ENCODE results near the gene DLX3.

DNA sequence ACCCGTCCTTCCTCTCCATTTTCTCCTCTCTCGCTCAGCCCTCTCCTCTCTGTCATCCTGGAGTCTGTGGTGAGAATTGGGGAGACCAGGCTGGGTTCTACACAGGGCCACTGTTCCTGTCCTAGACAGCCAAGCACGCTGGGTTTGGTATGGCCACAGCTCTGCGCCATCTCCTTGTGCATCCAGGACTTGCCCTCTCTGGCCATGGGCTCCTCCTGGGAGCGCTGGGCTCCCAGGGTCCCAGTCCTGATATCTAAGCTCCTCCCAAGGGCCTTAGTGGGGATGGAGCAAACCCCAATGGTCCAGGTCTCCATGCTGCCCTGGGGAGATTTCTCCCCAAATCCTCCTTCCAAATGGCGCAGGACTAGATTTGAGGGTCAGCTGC is 33.7 kb upstream of the DLX3 start:
- no peak for TF ChIP-seq EZH2 (IDR thresholded peaks at IDR 0.05; ENCODE audit: borderline replicate concordance, low read depth, low read length, severe bottlenecking)
- TF ChIP-seq, protein P1, sequence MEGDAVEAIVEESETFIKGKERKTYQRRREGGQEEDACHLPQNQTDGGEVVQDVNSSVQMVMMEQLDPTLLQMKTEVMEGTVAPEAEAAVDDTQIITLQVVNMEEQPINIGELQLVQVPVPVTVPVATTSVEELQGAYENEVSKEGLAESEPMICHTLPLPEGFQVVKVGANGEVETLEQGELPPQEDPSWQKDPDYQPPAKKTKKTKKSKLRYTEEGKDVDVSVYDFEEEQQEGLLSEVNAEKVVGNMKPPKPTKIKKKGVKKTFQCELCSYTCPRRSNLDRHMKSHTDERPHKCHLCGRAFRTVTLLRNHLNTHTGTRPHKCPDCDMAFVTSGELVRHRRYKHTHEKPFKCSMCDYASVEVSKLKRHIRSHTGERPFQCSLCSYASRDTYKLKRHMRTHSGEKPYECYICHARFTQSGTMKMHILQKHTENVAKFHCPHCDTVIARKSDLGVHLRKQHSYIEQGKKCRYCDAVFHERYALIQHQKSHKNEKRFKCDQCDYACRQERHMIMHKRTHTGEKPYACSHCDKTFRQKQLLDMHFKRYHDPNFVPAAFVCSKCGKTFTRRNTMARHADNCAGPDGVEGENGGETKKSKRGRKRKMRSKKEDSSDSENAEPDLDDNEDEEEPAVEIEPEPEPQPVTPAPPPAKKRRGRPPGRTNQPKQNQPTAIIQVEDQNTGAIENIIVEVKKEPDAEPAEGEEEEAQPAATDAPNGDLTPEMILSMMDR (IDR thresholded peaks at IDR 0.05; ENCODE audit: borderline replicate concordance, extremely low read depth, low read length, poor library complexity, severe bottlenecking) = no peak

Measured in DND-41 (cell line).